Measurements from ENCODE around the gene MCF2.
"Not testable (repeated sequence)": the region's sequence is repeated elsewhere in the genome, so short reads cannot be mapped to it uniquely, and the experiment has no call there.

Gene MCF2, protein sequence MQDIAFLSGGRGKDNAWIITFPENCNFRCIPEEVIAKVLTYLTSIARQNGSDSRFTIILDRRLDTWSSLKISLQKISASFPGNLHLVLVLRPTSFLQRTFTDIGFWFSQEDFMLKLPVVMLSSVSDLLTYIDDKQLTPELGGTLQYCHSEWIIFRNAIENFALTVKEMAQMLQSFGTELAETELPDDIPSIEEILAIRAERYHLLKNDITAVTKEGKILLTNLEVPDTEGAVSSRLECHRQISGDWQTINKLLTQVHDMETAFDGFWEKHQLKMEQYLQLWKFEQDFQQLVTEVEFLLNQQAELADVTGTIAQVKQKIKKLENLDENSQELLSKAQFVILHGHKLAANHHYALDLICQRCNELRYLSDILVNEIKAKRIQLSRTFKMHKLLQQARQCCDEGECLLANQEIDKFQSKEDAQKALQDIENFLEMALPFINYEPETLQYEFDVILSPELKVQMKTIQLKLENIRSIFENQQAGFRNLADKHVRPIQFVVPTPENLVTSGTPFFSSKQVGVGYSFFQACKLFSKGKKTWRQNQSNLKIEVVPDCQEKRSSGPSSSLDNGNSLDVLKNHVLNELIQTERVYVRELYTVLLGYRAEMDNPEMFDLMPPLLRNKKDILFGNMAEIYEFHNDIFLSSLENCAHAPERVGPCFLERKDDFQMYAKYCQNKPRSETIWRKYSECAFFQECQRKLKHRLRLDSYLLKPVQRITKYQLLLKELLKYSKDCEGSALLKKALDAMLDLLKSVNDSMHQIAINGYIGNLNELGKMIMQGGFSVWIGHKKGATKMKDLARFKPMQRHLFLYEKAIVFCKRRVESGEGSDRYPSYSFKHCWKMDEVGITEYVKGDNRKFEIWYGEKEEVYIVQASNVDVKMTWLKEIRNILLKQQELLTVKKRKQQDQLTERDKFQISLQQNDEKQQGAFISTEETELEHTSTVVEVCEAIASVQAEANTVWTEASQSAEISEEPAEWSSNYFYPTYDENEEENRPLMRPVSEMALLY

GRCh38 chrX:139708067-139708466, at the start of gene MCF2:
TSS of gene MCF2 (minus strand) at chrX:139708167. CDS start at chrX:139651744, 56,423 bp downstream.
- no peak for DNase-seq (ENCODE audit: low spot score)

GRCh38 chrX:139751053-139751452, 43.1 kb upstream of the MCF2 start:
- DNase-seq (ENCODE audit: low spot score): no peak

GRCh38 chrX:139750390-139750789, 42.4 kb upstream of the MCF2 start:
- DNase-seq (ENCODE audit: low spot score): no peak

DNA sequence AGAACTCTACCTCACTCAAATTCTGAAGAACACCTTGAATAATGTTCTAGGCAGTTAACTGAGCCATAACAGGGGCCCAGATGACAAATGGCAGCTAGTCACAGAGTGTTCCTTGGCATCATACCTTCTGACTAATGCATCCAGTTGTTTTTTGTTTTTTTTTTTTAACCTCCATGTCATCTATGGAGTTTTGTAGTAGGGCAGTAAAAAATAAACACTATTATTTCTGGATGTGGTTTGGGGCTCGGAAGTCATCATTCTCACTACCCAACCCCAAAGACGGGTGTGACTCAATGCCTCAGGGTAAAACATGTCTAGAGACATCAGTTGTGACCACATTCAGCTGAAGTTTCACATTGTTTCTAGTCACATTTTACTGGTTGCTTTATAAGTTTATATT, 31.2 kb upstream of the MCF2 start:
- no peak for DNase-seq (ENCODE audit: low spot score)

GRCh38 chrX:139738581-139738980, 30.6 kb upstream of the MCF2 start:
- no peak for DNase-seq (ENCODE audit: low spot score)

GRCh38 chrX:139736151-139736550, 28.2 kb upstream of the MCF2 start:
- DNase-seq (ENCODE audit: low spot score): no peak

GRCh38 chrX:139734996-139735395, 27.0 kb upstream of the MCF2 start:
- DNase-seq (ENCODE audit: low spot score): no peak

DNA sequence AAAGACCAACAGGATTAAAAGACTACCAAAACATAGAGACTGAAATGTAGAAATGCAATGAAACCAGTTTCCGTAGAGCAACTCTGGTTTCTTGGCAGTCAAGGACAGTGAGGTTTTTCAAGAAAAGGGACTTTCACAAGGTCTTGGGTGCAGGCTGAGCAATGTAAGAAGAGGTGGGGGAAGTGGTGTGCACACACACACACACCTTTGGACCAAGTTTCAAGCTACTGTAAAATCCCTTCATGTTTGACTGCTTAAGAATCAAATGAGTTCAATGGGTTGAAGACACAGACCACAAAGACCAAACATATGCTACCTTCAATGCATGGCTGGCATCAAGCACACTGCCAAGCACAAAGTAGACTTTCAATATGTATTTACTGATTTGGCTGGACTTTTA, 17.8 kb upstream of the MCF2 start:
- no peak for DNase-seq (ENCODE audit: low spot score)

- DNase-seq (ENCODE audit: low spot score): no peak
Measured at GRCh38 chrX:139724626-139725025, 16.7 kb upstream of the MCF2 start.

- DNase-seq (ENCODE audit: low spot score): no peak
Measured at GRCh38 chrX:139720979-139721378, 13.0 kb upstream of the MCF2 start.

- no peak for DNase-seq (ENCODE audit: low spot score)
Measured at GRCh38 chrX:139720136-139720535, 12.2 kb upstream of the MCF2 start.

GRCh38 chrX:139702658-139703057, 5.3 kb downstream of the MCF2 start:
- no peak for DNase-seq (ENCODE audit: low spot score)

DNA sequence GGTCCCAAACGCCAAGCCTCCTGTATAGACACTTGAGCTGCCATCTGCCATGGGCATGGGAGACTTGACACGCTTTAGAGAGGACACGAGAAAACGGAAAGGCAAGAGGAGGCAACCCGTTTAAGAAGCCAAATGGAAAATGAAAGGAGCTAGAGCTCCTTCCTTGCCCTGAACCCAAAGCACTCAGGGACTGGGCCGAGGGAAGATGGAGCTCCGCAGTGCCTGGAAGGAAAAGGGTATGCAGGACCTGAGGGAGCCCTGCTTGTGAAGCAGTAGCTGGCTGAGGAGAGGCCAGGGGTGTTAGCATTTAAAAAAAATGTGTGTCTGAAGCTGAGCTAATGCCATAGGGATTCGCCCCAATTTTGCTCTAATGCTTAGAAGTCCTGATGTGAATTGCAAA, 15.1 kb downstream of the MCF2 start:
- DNase-seq (ENCODE audit: low spot score): no peak

DNA sequence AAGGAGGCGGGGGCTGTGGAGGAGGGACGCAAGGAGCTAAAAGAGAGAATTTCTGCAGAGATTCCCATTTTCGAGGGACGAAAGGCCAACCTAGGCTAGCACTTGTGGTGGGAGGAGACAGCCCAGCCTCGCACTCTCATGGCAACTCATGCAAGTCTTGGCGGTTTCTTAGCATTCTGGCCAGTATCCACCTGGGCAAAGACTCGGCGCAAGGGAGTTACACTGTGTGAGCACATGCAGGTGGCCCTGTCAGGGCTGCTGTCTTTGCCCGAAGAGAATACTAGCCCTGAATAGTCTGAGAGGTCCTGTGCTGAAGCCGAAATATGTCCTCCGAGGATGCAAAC, 15.5 kb downstream of the MCF2 start:
- DNase-seq (ENCODE audit: low spot score): no peak

- no peak for DNase-seq (ENCODE audit: low spot score)
Measured at GRCh38 chrX:139691843-139692505, 16.0 kb downstream of the MCF2 start.

- no peak for DNase-seq (ENCODE audit: low spot score)
Measured at GRCh38 chrX:139691493-139691842, 16.5 kb downstream of the MCF2 start.

GRCh38 chrX:139685175-139685574, 22.8 kb downstream of the MCF2 start:
- DNase-seq (ENCODE audit: low spot score): not testable (repeated sequence)

GRCh38 chrX:139680356-139680755, 27.6 kb downstream of the MCF2 start:
- DNase-seq (ENCODE audit: low spot score): no peak

- DNase-seq (ENCODE audit: low spot score): no peak
Measured at GRCh38 chrX:139647597-139647996, 60.4 kb downstream of the MCF2 start.

DNA sequence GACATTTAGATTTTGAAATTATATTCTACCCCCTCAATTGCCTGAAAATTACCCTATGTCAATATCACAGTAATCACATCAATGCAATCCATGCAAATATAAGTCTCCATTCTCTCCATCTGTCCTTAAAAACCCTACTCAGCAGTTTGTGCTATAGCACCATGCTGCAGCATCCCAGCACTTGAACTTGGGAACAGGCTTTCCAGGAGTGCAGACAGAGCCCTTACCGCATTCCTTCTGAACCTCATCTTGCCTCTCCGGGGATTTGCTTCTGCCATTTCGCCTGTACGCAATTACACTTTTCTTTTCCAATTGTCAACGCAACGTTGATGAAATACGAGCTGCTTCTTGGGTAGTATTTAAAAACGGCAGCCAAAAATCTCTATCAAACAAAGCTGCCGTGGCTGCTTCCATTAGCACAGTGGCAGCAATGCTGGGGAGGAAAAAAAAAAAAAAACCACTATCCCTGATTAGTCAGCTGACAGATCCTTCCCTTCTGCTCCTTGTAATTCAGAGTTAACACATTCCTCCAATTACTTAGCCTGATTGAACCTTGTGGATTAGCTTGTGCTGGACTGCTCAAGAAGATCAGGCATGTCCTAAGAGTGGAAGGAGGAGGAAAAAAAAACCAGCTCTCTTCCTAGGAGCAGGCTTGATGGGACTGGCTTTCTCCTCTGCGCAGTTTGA, 65.6 kb downstream of the MCF2 start:
- DNase-seq (ENCODE audit: low spot score): no peak

GRCh38 chrX:139640259-139640658, 67.7 kb downstream of the MCF2 start:
- DNase-seq (ENCODE audit: low spot score): no peak

DNA sequence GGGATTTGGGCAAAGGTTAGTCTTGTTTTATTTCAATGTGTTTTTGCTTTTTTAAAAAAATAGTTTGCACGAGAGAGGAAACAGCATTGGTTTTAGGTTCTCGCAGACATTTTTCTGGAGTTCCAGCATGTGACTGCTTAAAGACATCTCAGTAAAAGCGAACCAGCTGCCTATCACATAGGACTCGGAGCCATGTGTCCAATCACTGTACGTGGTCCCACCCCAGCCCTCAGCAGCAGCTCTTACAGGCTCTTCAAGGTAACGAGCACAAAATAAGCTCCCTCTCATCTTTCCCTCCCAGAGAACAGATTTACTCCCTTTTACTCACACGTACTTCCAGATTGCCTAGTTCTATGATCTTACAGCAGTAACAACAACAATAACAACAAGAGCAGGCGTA, 68.7 kb downstream of the MCF2 start:
- no peak for DNase-seq (ENCODE audit: low spot score)
